Fibroblast of lung (primary cell): ENCODE measurements around the gene RNF10. TPM values are rescaled to one million over a fixed set of nuclear protein-coding genes. Genes with fewer than 3 reads are reported as not detected.

Experiments used
- polyA plus RNA-seq, 2 donors: library from polyadenylated mRNA; depleted of rRNA in 1 of 2; stranded (reverse) in 1 of 2; unstranded in 1 of 2; fragments of >200 nt; gene quantifications; 2 replicates each; pipeline ENCODE4 v1.2.1, GENCODE V29; 2011 to 2012; ENCODE audit warnings: missing spikeins in 1 of 2
- total RNA-seq: library from RNA; depleted of rRNA; stranded (reverse); fragments of >200 nt; gene quantifications from 2 replicates; pipeline ENCODE4 v1.2.1, GENCODE V29; 2014

Gene RNF10
- total and polyA plus RNA-seq, 2 donors (not counting 1 experiment from before 2014, with no cell fraction given) = 174 to 184 TPM

Other genes starting within 250 kb of the RNF10 start
- under 0.01 TPM in 2 replicates for gene RNU4-2, start 242.5 kb upstream of the RNF10 start, total RNA-seq
- gene RNU4-2, start 242.5 kb upstream of the RNF10 start, polyA plus RNA-seq = under 0.01 TPM in 1 of 2 replicates, not detected in the other
- under 0.01 TPM in 2 replicates for gene RNU4-1, start 241.1 kb upstream of the RNF10 start, total RNA-seq
- gene RNU4-1, start 241.1 kb upstream of the RNF10 start, polyA plus RNA-seq = not detected in 2 replicates
- 2.3 and 2.5 TPM in 2 replicates for gene SIRT4, start 232.0 kb upstream of the RNF10 start, total RNA-seq
- gene SIRT4, start 232.0 kb upstream of the RNF10 start, polyA plus RNA-seq = 0.53 and 1.2 TPM in 2 replicates
- 0.51 TPM in 1 of 2 replicates, not detected in the other for gene PLA2G1B, start 206.6 kb upstream of the RNF10 start, total RNA-seq
- 0.20 TPM in 1 of 2 replicates, not detected in the other for gene PLA2G1B, start 206.6 kb upstream of the RNF10 start, polyA plus RNA-seq
- gene MSI1, start 165.2 kb upstream of the RNF10 start, total RNA-seq = under 0.01 TPM in 1 of 2 replicates, not detected in the other
- gene MSI1, start 165.2 kb upstream of the RNF10 start, polyA plus RNA-seq = not detected in 2 replicates
- gene COX6A1, start 96.2 kb upstream of the RNF10 start, total RNA-seq = 455 and 512 TPM in 2 replicates
- 312 and 427 TPM in 2 replicates for gene COX6A1, start 96.2 kb upstream of the RNF10 start, polyA plus RNA-seq
- gene TRIAP1, start 88.0 kb upstream of the RNF10 start, total RNA-seq = 26.5 and 29.6 TPM in 2 replicates
- 47.5 and 52.7 TPM in 2 replicates for gene TRIAP1, start 88.0 kb upstream of the RNF10 start, polyA plus RNA-seq
- 18.2 and 22.3 TPM in 2 replicates for gene GATC, start 87.9 kb upstream of the RNF10 start, total RNA-seq
- gene GATC, start 87.9 kb upstream of the RNF10 start, polyA plus RNA-seq = 17.5 and 18.4 TPM in 2 replicates
- 176 and 188 TPM in 2 replicates for gene SRSF9, start 64.6 kb upstream of the RNF10 start, total RNA-seq
- gene SRSF9, start 64.6 kb upstream of the RNF10 start, polyA plus RNA-seq = 150 and 164 TPM in 2 replicates
- gene DYNLL1, start 38.2 kb upstream of the RNF10 start, total RNA-seq = 222 and 289 TPM in 2 replicates
- gene DYNLL1, start 38.2 kb upstream of the RNF10 start, polyA plus RNA-seq = 616 and 638 TPM in 2 replicates
- 31.8 and 38.5 TPM in 2 replicates for gene COQ5, start 5.2 kb upstream of the RNF10 start, total RNA-seq
- 32.1 and 39.1 TPM in 2 replicates for gene COQ5, start 5.2 kb upstream of the RNF10 start, polyA plus RNA-seq
- 25.7 and 28.6 TPM in 2 replicates for gene POP5, start 47.0 kb downstream of the RNF10 start, total RNA-seq
- gene POP5, start 47.0 kb downstream of the RNF10 start, polyA plus RNA-seq = 50.3 and 69.0 TPM in 2 replicates
- gene CABP1, start 106.3 kb downstream of the RNF10 start, total RNA-seq = under 0.01 TPM in 1 of 2 replicates, not detected in the other
- gene CABP1, start 106.3 kb downstream of the RNF10 start, polyA plus RNA-seq = 0.06 and 0.36 TPM in 2 replicates
- gene MLEC, start 152.8 kb downstream of the RNF10 start, total RNA-seq = 90.1 and 120 TPM in 2 replicates
- gene MLEC, start 152.8 kb downstream of the RNF10 start, polyA plus RNA-seq = 56.4 and 66.1 TPM in 2 replicates
- 22.9 and 29.1 TPM in 2 replicates for gene UNC119B, start 176.1 kb downstream of the RNF10 start, total RNA-seq
- gene UNC119B, start 176.1 kb downstream of the RNF10 start, polyA plus RNA-seq = 29.1 and 31.2 TPM in 2 replicates
- 14.1 and 15.9 TPM in 2 replicates for gene ACADS, start 191.5 kb downstream of the RNF10 start, total RNA-seq
- gene ACADS, start 191.5 kb downstream of the RNF10 start, polyA plus RNA-seq = 4.2 and 4.5 TPM in 2 replicates